Right ventricle myocardium superior (tissue), 1 donor: ENCODE data around the gene APLF. TPM values are rescaled to one million over a fixed set of nuclear protein-coding genes. Genes with fewer than 3 reads are reported as not detected.
"Not testable (repeated sequence)": the region's sequence is repeated elsewhere in the genome, so short reads cannot be mapped to it uniquely, and the experiment has no call there.

ENCODE experiments used
- ATAC-seq: fragments of 200-7000 bp; cut with Tn5 transposase; one replicate; pipeline ENCODE4 v1.9.1; 2020; ENCODE audit warnings: mild to moderate bottlenecking; ENCODE audit not compliant: poor library complexity
- DNase-seq: peaks from one replicate; pipeline ENCODE4 v3.0.0-alpha.2; 2020
- intact Hi-C: fragments of 100-400 bp; cut with DNase I; formaldehyde crosslinking; loops from one replicate; pipeline ENCODE4 v1.11.2; 2022
- total RNA-seq: library from RNA; stranded (reverse); fragmentation: NEBNext Ultra II Directional; extraction: Animal tissue kit (Norgen Biotek cat#: 25700); gene quantifications from one replicate; pipeline ENCODE4 v1.2.1, GENCODE V29; 2021
- donor health status: DM: no; HTN: yes; CAD: no; lungs with severe emphysema.

APLF gene
- total RNA-seq, 1 donor from 2014 or later, result 4.0 TPM

DNA sequence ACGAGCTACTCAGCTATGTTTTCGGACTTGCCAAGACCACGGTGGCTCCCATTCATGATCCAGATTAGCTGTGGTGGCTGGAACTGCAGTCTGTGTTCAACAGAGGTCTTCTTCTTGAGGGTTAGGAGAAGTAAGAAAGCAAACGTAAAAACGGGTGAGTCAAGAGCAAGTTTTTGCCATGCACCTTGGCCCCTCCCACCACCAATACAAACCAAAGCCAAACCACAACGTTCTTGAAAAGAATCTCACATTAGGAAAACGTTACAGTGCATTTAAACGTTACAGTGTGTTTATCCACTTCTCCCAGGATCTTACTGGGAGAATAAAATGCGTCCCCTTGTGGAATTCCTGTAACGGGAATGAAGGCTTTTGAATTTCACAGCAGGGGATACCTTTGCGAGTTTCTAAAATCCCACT lies 1.0 kb upstream of the APLF start:
- DNase-seq (no peak), ATAC-seq (no peak)
- intact Hi-C loops, result loop anchor here (10.0 kb wide), 1 partner anchor 458 kb away; no protein-coding TSS in a partner anchor

DNA sequence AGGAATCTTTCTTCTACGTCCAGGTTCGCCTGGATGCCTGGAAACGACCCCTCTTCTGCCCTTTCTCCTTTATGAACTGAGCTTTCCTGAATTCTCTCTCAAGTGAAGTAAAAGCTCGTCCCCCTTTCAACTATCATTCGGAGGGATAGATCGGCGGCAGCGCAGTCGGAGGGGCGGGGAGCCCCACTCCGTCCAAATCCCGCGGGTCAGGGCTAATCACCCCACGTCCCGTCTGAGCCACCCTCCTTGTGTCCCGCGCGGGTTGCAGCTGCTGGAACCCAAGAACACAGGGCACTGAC lies 658 bp upstream of the APLF start:
- intact Hi-C loops, result loop anchor here (10.0 kb wide), 1 partner anchor 458 kb away; no protein-coding TSS in a partner anchor
- peak; percentile 34 for ATAC-seq

DNA sequence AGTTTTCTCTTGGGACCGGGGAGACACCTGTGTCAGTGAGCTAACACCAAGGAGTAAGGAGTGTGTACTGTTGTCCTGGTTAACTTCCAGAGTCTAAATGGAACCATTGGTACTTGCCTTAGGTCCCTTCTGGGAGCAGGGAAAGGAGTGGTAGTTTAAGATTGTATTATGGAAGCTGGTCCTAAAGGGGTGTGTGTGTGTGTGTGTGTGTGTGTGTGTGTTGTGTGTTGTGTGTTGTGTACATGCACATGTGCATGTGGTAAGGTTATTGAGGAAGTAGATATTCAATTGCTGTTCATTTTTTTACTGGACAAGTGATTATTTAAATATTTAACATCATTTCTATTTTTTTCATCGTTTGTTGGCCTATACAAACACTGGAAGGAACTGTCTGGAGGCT lies 1.4 kb downstream of the APLF start:
- ATAC-seq (no peak), DNase-seq (no peak)
- intact Hi-C loops, result loop anchor here (10.0 kb wide), 1 partner anchor 456 kb away; no protein-coding TSS in a partner anchor

More for the DNA sequence above, 658 bp upstream of the APLF start:
- no peak for DNase-seq

DNA sequence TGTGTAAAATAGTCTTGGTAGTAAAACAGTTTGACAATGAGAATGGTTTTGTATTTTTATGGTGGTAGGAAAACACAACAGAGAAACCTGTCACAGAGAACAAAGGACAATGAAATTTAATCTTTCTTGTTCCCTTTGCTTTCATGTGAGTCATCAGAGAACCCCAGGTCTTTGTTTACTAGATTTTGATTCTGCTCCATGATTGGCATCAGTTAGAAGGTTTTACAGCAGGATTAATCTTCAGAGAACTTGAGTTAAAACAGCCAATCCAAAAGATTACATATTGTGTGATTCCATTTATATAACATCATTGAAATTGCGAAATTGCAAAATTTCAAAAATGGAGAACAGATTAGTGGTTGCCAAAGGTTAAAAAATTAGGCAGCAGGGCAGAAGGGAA lies 2.5 kb downstream of the APLF start:
- DNase-seq (no peak), ATAC-seq (no peak)
- intact Hi-C loops, result loop anchor here (10.0 kb wide), 1 partner anchor 455 kb away; no protein-coding TSS in a partner anchor

DNA sequence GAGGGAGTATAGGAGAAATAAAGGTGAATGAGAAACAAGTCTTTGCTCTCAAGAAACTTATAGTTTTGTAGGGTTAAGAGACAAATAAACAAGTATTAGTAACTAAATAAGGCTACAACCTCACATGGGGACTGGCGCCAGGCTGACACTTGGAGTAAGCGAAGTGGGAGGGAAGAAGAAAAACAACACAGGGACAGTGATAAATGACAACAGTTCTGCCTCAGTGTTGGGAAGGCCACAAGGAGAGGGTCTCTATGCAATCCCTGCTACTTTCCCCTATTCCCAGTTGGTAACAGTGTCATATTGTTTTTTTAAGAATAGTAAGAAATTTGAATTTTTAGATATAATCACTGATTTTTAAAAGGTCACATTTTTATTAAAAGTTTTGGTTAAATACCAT lies 4.0 kb downstream of the APLF start:
- intact Hi-C loops, result no loop called here
- DNase-seq, result no peak
- ATAC-seq, result no peak

DNA sequence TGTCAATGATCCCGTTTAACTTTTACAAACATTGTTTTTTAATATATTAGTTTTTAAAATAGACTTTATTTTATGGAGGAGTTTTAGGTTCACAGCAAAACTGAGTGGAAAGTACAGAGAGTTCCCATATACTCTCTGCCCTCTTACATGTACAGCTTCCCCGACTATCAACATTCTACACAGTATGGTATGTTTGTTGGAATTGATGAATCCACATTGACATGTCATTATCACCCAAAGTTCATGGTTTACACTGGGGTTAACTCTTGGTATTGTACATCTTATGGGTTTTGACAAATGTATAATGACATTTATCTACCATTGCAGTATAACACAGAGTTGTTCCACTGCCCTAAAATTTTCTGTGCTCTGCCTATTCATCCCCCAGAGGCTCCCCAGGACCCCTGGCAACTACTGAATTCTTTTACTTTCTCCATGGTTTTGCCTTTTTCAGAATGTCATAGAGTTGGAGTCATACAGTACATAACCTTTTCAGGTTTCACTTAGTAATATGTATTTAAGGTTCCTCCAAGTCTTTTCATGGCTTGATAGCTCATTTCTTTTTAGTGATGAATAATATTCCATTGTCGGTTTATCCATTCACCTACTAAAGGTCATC lies 5.5 kb downstream of the APLF start:
- intact Hi-C loops, result no loop called here
- no peak for DNase-seq
- ATAC-seq, result no peak

DNA sequence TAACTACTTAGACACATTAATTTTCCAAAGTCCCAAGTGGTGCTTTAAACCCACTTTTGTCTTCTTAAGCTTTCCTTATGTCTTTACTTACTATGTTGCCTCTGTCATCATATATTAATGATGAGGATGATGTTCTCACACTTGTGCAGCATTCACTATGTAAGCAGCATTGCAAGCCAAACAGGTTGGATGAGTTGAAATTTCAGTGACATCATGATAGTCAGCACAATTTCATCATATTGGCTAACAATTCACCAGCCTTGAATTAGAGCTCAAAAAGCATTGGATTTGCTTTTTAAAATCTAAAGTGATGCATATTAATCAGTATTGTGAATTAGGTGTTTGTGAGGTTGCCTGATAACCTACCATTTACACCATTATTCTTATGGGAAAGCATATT lies 7.7 kb downstream of the APLF start:
- intact Hi-C loops, result no loop called here
- no peak for DNase-seq
- no peak for ATAC-seq

DNA sequence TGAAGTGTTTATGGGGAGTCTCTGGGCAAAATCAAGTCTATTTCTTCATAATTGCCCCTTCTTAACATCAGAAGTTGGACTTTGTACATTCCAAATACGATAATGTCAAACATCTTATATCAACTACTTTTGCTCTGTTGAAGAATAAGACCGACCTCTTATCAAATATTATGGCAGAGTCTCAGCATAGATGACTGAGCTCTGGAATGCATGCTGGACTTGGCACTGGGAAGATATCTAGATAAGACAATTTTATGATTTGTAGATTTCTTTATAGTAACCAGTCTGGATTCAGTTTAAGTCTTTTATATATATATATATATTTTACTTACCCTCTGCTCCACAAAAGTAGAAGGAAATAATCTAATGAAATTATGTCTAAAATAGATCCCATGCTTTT lies 8.2 kb downstream of the APLF start:
- ATAC-seq (no peak), DNase-seq (no peak)
- intact Hi-C loops, result no loop called here

DNA sequence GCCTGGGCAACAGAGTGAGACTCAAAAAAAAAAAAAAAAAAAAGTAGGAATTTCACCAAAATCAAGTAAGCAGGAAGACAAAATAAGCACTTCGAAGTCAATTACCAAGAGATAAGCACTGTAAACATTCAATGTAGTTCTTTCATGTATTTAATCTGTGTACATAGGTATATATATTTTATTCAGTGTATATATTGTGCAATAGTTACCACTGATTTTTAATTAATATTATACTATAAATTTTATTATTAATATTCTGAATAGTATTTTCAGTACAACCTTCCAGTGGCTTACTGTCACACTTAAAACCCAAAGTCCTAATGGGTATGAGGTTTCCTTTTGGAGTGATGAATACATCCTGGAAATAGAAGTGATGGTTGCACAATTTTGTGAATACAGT lies 9.1 kb downstream of the APLF start:
- ATAC-seq, result no peak
- intact Hi-C loops, result no loop called here

DNA sequence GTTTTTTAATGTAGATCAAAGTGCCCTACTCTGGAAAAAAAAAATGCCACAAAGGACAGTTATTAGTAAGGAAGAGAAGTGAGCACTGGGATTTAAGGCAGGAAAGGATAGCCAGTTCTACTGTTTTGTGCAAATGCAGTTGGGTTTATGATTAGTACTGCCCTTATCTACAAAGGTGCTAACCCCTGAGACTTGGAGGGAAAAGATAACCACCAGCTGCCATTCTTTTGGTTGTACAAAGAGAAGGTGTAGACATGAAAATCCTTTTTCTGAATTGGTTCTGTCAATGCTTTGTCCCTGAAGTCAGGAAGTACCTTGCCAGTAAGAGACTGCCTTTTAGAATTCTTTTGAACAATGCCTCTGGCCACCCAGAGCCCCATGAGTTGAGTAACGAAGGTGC lies 11.3 kb downstream of the APLF start:
- DNase-seq, result no peak
- intact Hi-C loops, result no loop called here
- no peak for ATAC-seq

More for the DNA sequence above, 9.1 kb downstream of the APLF start:
- no peak for DNase-seq

DNA sequence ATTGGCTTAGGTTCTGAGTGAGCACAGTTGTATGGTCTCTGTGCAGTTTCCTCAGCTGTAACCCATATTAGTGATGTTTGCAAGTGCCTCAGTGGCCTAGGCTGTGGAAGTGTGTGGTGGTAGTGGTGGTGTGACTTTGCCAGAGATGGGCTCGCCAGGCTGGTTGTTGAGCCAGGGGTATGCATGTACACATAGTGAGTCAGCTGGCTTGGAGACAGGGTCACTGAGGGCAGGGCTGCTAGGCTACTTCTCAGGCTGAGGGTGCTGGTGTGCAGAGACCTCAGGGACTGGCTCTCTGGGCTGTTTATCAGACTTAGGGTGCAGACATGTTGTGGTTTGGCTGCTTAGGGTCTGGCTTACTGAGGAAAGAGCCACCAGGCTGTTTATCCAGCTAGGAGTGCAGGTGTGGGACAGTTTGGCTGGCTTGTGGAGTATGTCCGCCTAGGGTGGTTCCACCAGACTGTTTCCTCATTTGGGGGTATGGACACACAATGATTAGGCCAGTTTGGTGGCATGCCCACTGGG lies 15.0 kb downstream of the APLF start:
- intact Hi-C loops, result loop anchor here (10.0 kb wide), 1 partner anchor 232 kb away; no protein-coding TSS in a partner anchor
- ATAC-seq (no peak), DNase-seq (no peak)

DNA sequence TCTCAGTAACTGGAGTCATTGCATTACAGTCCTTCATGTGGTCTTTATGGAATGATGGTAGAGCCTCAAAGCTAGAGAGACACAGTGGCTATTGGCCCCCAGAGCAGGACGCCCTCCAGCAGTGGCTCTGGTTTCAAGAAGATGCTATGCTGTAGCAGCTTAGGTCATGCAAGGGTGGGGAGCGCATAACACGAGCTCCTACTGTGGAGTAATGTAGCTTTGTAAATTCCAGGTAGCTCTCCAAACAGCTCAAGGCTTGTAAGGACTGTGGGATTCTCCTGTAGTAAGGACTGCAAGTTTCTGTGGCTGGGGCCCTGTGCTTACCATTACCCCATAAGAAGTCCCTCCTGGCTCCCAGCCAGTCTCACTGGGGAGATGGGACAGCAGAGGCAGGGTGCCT lies 15.6 kb downstream of the APLF start:
- DNase-seq, result no peak
- intact Hi-C loops, result loop anchor here (10.0 kb wide), 1 partner anchor 232 kb away; no protein-coding TSS in a partner anchor
- no peak for ATAC-seq

DNA sequence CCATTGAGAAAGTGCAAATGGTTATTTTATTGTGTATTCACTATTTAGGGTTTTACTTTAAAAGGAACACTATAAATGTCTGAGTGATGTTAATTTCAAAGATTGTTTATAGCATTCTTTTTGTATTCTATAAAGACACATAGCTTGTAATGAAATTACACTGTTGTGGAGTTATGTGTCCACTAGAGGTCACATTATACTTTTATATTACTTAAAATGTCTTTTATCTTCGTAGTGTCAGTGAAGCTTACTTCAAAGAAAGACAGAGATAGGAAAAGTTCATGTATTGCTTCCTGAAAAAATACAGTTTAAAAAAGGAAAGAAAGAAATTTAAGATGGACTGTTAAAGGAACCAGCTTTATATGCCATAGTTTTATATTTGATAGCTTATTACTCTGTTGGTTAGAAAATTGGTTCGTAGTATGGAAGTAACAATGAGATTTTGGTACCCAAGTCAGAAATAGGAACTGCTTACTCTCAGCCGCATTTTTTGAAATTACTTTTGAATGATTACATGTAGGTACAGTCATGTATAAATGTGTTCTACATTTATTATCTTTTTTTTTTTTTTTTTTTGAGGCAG lies 20.5 kb downstream of the APLF start:
- DNase-seq (no peak), ATAC-seq (no peak)
- intact Hi-C loops, result loop anchor here (10.0 kb wide), 1 partner anchor 227 kb away; no protein-coding TSS in a partner anchor

DNA sequence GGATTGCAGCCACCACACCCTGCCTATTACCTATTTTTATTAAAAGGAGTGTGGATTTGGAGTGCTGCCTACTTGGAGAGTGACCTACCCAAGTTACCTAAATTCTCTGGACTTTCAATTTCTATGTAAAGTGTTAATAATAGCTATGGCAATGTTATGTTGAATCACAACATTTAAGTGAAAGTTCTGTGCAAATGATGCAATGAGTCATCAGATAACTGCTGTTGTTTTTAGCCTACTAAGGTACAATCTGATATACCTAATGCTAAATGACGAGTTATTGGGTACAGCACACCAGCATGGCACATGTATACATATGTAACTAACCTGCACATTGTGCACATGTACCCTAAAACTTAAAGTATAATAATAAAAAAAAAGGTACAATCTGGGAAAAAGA lies 21.2 kb downstream of the APLF start:
- not testable (repeated sequence) for DNase-seq, ATAC-seq
- intact Hi-C loops, result loop anchor here (10.0 kb wide), 1 partner anchor 226 kb away; no protein-coding TSS in a partner anchor

DNA sequence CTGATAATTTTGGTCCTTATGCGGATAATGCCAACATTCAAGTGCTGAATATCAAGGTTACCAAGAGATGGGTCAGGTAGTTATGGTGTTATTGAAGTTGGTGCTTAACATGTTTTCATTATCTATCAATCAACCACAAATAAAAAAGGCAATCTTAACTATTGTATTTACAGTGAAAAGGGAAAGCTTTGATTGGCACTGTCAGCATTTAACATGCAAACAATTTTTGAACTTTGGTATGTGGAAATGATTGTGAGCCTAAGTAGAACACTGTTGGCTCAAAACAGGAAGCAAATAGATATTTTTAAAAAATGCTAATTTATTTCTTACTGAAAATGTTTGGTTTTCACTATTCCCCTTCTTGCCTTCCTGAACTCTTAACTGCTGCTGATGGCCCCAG lies 21.9 kb downstream of the APLF start:
- intact Hi-C loops, result loop anchor here (10.0 kb wide), 1 partner anchor 226 kb away; no protein-coding TSS in a partner anchor

DNA sequence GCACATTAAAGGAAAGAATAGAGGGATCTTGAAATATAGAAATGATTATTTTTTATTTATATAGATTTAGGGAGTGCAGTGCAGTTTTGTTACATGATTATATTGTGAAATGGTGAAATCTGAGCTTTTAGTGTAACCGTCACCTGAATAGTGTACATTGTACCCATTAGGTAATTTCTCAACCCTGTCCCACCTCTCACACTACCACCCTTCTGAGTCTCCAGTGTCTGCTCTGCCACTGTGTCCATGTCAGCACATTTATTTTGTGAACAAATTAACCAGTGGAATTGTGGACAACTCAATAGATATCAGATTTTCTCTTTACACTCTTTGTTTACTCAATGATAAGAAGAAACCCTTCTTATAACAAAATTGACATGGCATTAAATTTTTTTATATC lies 24.2 kb downstream of the APLF start:
- DNase-seq (no peak), ATAC-seq (no peak)
- intact Hi-C loops, result loop anchor here (10.0 kb wide), 1 partner anchor 433 kb away; no protein-coding TSS in a partner anchor

More for the DNA sequence above, 21.9 kb downstream of the APLF start:
- ATAC-seq, result no peak
- no peak for DNase-seq

DNA sequence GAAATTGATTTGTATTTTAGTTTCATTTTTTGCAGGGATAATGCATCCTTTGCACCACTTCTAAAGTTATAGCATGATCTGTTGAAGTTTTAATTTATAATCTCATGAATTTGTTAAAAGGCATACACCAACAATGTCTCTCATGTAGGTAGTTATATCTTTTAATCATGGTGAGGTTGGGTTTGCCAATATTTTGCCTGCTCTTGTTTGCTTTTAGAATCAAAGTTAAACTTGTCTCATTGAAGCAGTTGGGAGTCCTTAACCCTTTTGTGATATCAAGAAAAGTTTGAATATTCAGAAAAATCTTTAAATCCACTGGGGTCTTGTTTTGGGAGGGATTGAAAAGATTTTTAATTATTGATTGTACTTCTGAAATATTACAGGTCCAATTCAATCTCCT lies 31.7 kb downstream of the APLF start:
- ATAC-seq (no peak), DNase-seq (no peak)
- intact Hi-C loops, result loop anchor here (10.0 kb wide), 1 partner anchor 426 kb away; no protein-coding TSS in a partner anchor

DNA sequence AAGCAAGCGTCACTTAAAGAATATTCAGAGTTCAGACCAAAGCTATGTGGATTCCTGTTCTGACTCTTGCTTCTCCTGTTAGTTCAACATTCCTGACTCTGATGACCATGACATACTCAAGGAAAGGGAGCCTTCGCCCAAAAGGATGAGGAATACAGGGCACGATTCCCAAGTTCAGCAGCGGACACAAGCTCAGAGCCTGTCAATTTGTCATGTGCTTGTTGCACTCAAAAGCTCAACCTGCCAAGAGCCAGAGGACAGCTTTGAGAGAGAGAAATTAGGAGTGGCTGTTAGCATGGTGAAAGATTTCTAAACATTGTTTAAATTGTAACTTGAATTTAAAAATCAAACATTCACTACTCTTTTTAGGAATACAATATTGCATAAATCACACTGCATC lies 33.3 kb downstream of the APLF start:
- ATAC-seq, result no peak
- intact Hi-C loops, result no loop called here
- no peak for DNase-seq

DNA sequence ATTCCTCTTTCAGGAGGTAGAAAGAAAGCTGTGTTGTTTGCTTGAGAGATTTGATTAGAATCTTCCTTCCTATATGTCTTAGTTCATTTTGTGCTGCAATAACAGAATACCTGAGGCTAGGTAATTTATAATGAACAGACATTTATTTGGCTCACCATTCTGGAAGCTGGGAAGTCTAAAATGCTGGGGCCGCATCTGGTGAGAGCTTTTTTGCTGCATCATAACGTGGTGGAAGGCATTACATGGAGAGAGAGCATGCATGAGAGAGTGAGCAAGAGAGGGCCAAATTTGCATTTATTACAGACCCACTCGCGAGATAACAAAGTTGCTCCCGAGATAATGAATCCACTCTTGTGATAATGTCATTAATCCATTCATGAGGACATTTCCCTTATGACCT lies 34.4 kb downstream of the APLF start:
- ATAC-seq, result no peak
- intact Hi-C loops, result no loop called here
- DNase-seq, result no peak

DNA sequence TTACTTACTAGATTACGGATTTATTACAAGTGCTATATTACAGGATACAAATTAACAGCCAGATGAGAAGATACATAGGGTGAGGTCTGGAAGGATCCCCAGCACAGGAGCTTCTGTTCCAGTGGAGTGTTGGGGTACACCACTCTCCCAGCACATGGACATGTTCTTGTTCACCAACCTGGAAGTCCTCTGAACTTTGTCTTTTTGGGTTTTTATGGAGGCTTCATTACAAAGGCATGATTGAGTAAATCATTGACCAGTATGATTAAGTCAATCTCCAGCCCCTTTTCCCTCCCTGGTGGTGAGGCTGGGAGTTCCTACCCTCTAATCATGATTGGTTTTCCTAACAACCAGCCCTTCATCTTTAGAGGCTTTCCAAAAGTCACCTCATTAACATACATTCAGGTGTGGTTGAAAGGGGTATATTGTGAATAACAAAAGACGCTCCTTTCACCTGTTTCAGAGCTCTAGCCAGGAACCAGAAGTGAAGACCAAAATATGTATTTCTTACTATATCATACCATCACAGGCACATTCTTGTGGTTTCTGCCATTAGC lies 38.3 kb downstream of the APLF start:
- intact Hi-C loops, result no loop called here
- ATAC-seq, result no peak
- DNase-seq, result no peak
